Activated CD4-positive, alpha-beta T cell treated with anti-CD3 and anti-CD28 coated beads, Interleukin-2, amount 10 ng/mL, durations not matched to agents 24 days and 14 days (primary cell): ENCODE results near the gene CDYL2. TPM values are rescaled to one million over a fixed set of nuclear protein-coding genes. Genes with fewer than 3 reads are reported as not detected.
A peak's percentile ranks its signal among the peaks of the same experiment; 100 is the strongest.

ENCODE experiments used
- DNase-seq: peaks from one replicate; pipeline ENCODE4 v3.0.0; 2022
- H3K27ac Mint-ChIP-seq: one replicate; pipeline ENCODE4 v1.8.0; 2022; ENCODE audit warnings: mild to moderate bottlenecking, mixed read lengths
- H3K27me3 Mint-ChIP-seq: one replicate; pipeline ENCODE4 v1.8.0; 2022; ENCODE audit warnings: mixed read lengths
- H3K36me3 Mint-ChIP-seq: one replicate; pipeline ENCODE4 v1.8.0; 2022; ENCODE audit warnings: low read depth, mild to moderate bottlenecking, mixed read lengths
- H3K4me1 Mint-ChIP-seq: one replicate; pipeline ENCODE4 v1.8.0; 2021; ENCODE audit warnings: mixed read lengths
- H3K4me3 Mint-ChIP-seq: one replicate; pipeline ENCODE4 v1.8.0; 2022; ENCODE audit warnings: mild to moderate bottlenecking, moderate library complexity, mixed read lengths
- H3K9me3 Mint-ChIP-seq: one replicate; pipeline ENCODE4 v1.8.0; 2021; ENCODE audit warnings: mixed read lengths
- intact Hi-C: fragments of 100-400 bp; cut with micrococcal nuclease; formaldehyde crosslinking; loops from one replicate; pipeline ENCODE4 v1.15.1; 2023
- total RNA-seq: library from RNA; stranded (reverse); gene quantifications from 2 replicates; pipeline ENCODE4 v1.2.3, GENCODE V29; 2022

CDYL2 gene
- total RNA-seq, 1 donor from 2014 or later = 66.9 TPM

GRCh38 chr16:80705596-80705995 is 98.8 kb downstream of the CDYL2 start:
- peaks cover 19% of the 10 kb centered on the region for H3K4me1 Mint-ChIP-seq
- peaks cover 14% of the 10 kb centered on the region for H3K36me3 Mint-ChIP-seq
- no peak for DNase-seq
- H3K9me3 Mint-ChIP-seq = peaks cover 7% of the 10 kb centered on the region
- H3K27me3 Mint-ChIP-seq = no peaks in the 10 kb centered on the region
- intact Hi-C loops = no loop called here
- no peak overlapping the region for H3K4me3 Mint-ChIP-seq
- H3K27ac Mint-ChIP-seq = no peak overlapping the region

GRCh38 chr16:80704751-80705505 is 99.5 kb downstream of the CDYL2 start:
- DNase-seq = no peak
- Mint-ChIP-seq H3K9me3 (peaks cover 7% of the 10 kb centered on the region), H3K36me3 (peaks cover 14% of the 10 kb centered on the region), H3K27me3 (no peaks in the 10 kb centered on the region), H3K4me1 (peaks cover 22% of the 10 kb centered on the region), H3K4me3 (no peak overlapping the region), H3K27ac (no peak overlapping the region)
- intact Hi-C loops = no loop called here

- H3K9me3 Mint-ChIP-seq = peaks cover 11% of the 10 kb centered on the region
- H3K4me3 Mint-ChIP-seq = no peak overlapping the region
- H3K4me1 Mint-ChIP-seq = peaks cover 27% of the 10 kb centered on the region
- no peaks in the 10 kb centered on the region for H3K27me3 Mint-ChIP-seq
- DNase-seq = no peak
- no peak overlapping the region for H3K27ac Mint-ChIP-seq
- intact Hi-C loops = no loop called here
- H3K36me3 Mint-ChIP-seq = peaks cover 18% of the 10 kb centered on the region
Measured at GRCh38 chr16:80703131-80704071, 101.0 kb downstream of the CDYL2 start.

- Mint-ChIP-seq H3K27me3 (no peaks in the 10 kb centered on the region), H3K4me3 (no peak overlapping the region), H3K27ac (no peak overlapping the region), H3K4me1 (peaks cover 27% of the 10 kb centered on the region), H3K36me3 (peaks cover 13% of the 10 kb centered on the region), H3K9me3 (peaks cover 16% of the 10 kb centered on the region)
- intact Hi-C loops = no loop called here
- no peak for DNase-seq
Measured at GRCh38 chr16:80702696-80703095, 101.7 kb downstream of the CDYL2 start.

GRCh38 chr16:80700558-80700957 is 103.8 kb downstream of the CDYL2 start:
- peaks cover 29% of the 10 kb centered on the region for H3K4me1 Mint-ChIP-seq
- peaks cover 17% of the 10 kb centered on the region for H3K9me3 Mint-ChIP-seq
- H3K4me3 Mint-ChIP-seq = no peak overlapping the region
- intact Hi-C loops = no loop called here
- no peaks in the 10 kb centered on the region for H3K27me3 Mint-ChIP-seq
- H3K27ac Mint-ChIP-seq = no peak overlapping the region
- peaks cover 21% of the 10 kb centered on the region for H3K36me3 Mint-ChIP-seq
- DNase-seq = no peak

GRCh38 chr16:80695020-80695419 is 109.4 kb downstream of the CDYL2 start:
- no peak overlapping the region for H3K27ac Mint-ChIP-seq
- peaks cover 22% of the 10 kb centered on the region for H3K36me3 Mint-ChIP-seq
- no peaks in the 10 kb centered on the region for H3K27me3 Mint-ChIP-seq

GRCh38 chr16:80693553-80693952 is 110.8 kb downstream of the CDYL2 start:
- peaks cover 14% of the 10 kb centered on the region for H3K9me3 Mint-ChIP-seq

More at GRCh38 chr16:80695020-80695419, 109.4 kb downstream of the CDYL2 start:
- peaks cover 17% of the 10 kb centered on the region for H3K9me3 Mint-ChIP-seq
- intact Hi-C loops = loop anchor here (5.0 kb wide), 1 partner anchor 62 kb away; no protein-coding TSS in a partner anchor
- peaks cover 53% of the 10 kb centered on the region for H3K4me1 Mint-ChIP-seq
- DNase-seq = no peak
- no peak overlapping the region for H3K4me3 Mint-ChIP-seq

GRCh38 chr16:80692270-80692669 is 112.1 kb downstream of the CDYL2 start:
- H3K9me3 Mint-ChIP-seq = peaks cover 7% of the 10 kb centered on the region
- intact Hi-C loops = loop anchor here (2.0 to 5.0 kb wide), 2 partner anchors 35 to 115 kb away; no protein-coding TSS in a partner anchor
- no peaks in the 10 kb centered on the region for H3K27me3 Mint-ChIP-seq
- H3K4me1 Mint-ChIP-seq = peaks cover 61% of the 10 kb centered on the region
- no peak overlapping the region for H3K4me3 Mint-ChIP-seq
- H3K27ac Mint-ChIP-seq = no peak overlapping the region
- DNase-seq = no peak
- H3K36me3 Mint-ChIP-seq = peaks cover 17% of the 10 kb centered on the region

More at GRCh38 chr16:80693553-80693952, 110.8 kb downstream of the CDYL2 start:
- Mint-ChIP-seq H3K36me3 (peaks cover 19% of the 10 kb centered on the region), H3K4me1 (peaks cover 55% of the 10 kb centered on the region), H3K27ac (peak overlapping the region; percentile 54), H3K4me3 (peak overlapping the region; percentile 8), H3K27me3 (no peaks in the 10 kb centered on the region)
- intact Hi-C loops = loop anchor here (2.0 to 5.0 kb wide), 2 partner anchors 37 to 114 kb away; no protein-coding TSS in a partner anchor
- DNase-seq = no peak

- Mint-ChIP-seq H3K4me3 (no peak overlapping the region), H3K36me3 (peaks cover 11% of the 10 kb centered on the region), H3K4me1 (peaks cover 64% of the 10 kb centered on the region), H3K27me3 (no peaks in the 10 kb centered on the region), H3K27ac (no peak overlapping the region), H3K9me3 (peaks cover 5% of the 10 kb centered on the region)
- intact Hi-C loops = loop anchor here (5.0 kb wide), 1 partner anchor 116 kb away; no protein-coding TSS in a partner anchor
- no peak for DNase-seq
Measured at GRCh38 chr16:80691111-80691741, 113.2 kb downstream of the CDYL2 start.

- H3K27ac Mint-ChIP-seq = no peak overlapping the region
- H3K4me1 Mint-ChIP-seq = peaks cover 49% of the 10 kb centered on the region
- intact Hi-C loops = no loop called here
- peaks cover 14% of the 10 kb centered on the region for H3K36me3 Mint-ChIP-seq
- peaks cover 5% of the 10 kb centered on the region for H3K9me3 Mint-ChIP-seq
- H3K27me3 Mint-ChIP-seq = no peaks in the 10 kb centered on the region
- DNase-seq = no peak
- H3K4me3 Mint-ChIP-seq = no peak overlapping the region
Measured at GRCh38 chr16:80689487-80689886, 114.9 kb downstream of the CDYL2 start.

GRCh38 chr16:80687606-80688005 is 116.8 kb downstream of the CDYL2 start:
- H3K9me3 Mint-ChIP-seq = peaks cover 5% of the 10 kb centered on the region
- H3K36me3 Mint-ChIP-seq = peaks cover 24% of the 10 kb centered on the region
- H3K4me1 Mint-ChIP-seq = peaks cover 34% of the 10 kb centered on the region

GRCh38 chr16:80684906-80685305 is 119.5 kb downstream of the CDYL2 start:
- Mint-ChIP-seq H3K4me3 (no peak overlapping the region), H3K27me3 (no peaks in the 10 kb centered on the region), H3K36me3 (peaks cover 42% of the 10 kb centered on the region), H3K4me1 (peaks cover 30% of the 10 kb centered on the region), H3K9me3 (peaks cover 5% of the 10 kb centered on the region), H3K27ac (no peak overlapping the region)
- DNase-seq = no peak
- intact Hi-C loops = no loop called here

More at GRCh38 chr16:80687606-80688005, 116.8 kb downstream of the CDYL2 start:
- Mint-ChIP-seq H3K4me3 (no peak overlapping the region), H3K27me3 (no peaks in the 10 kb centered on the region), H3K27ac (no peak overlapping the region)
- DNase-seq = no peak
- intact Hi-C loops = no loop called here

- no peak for DNase-seq
- intact Hi-C loops = no loop called here
- Mint-ChIP-seq H3K4me1 (peaks cover 31% of the 10 kb centered on the region), H3K27ac (no peak overlapping the region), H3K27me3 (no peaks in the 10 kb centered on the region), H3K4me3 (no peak overlapping the region), H3K9me3 (peaks cover 11% of the 10 kb centered on the region), H3K36me3 (peaks cover 48% of the 10 kb centered on the region)
Measured at GRCh38 chr16:80684136-80684765, 120.1 kb downstream of the CDYL2 start.
